ENCODE results near the gene SCAMP2. TPM values are rescaled to one million over a fixed set of nuclear protein-coding genes. Genes with fewer than 3 reads are reported as not detected.
A peak's percentile ranks its signal among the peaks of the same experiment; 100 is the strongest.

The SCAMP2 gene
- total RNA-seq, 1 donor from 2014 or later: 49.9 TPM

- no peak for DNase-seq
These were observed 57.2 kb downstream of the SCAMP2 start for GRCh38 chr15:74815961-74816360.

- DNase-seq: no peak
These were observed 57.8 kb downstream of the SCAMP2 start for GRCh38 chr15:74815121-74815934.

- no peak for DNase-seq
These were observed 60.6 kb downstream of the SCAMP2 start, which contains the start of gene LMAN1L for GRCh38 chr15:74812533-74812932. LMAN1L (plus strand) TSS chr15:74812835; CDS start chr15:74812855, 20 bp downstream.

GRCh38 chr15:74809956-74810355 is 63.2 kb downstream of the SCAMP2 start:
- no peak for DNase-seq

- no peak for DNase-seq
These were observed 63.9 kb downstream of the SCAMP2 start for GRCh38 chr15:74809242-74809641.

- DNase-seq: no peak
These were observed 64.3 kb downstream of the SCAMP2 start for GRCh38 chr15:74808840-74809229.

- no peak for DNase-seq
These were observed 64.9 kb downstream of the SCAMP2 start for GRCh38 chr15:74808078-74808839.

GRCh38 chr15:74807282-74807681 is 65.9 kb downstream of the SCAMP2 start:
- DNase-seq: no peak

GRCh38 chr15:74804935-74805334 is 68.2 kb downstream of the SCAMP2 start:
- no peak for DNase-seq

- DNase-seq: no peak
These were observed 70.2 kb downstream of the SCAMP2 start for GRCh38 chr15:74802862-74803447.

- DNase-seq: no peak
These were observed 70.9 kb downstream of the SCAMP2 start for GRCh38 chr15:74802290-74802689.

- no peak for DNase-seq
These were observed 71.7 kb downstream of the SCAMP2 start for GRCh38 chr15:74801311-74801997.

GRCh38 chr15:74800559-74801094 is 72.5 kb downstream of the SCAMP2 start:
- DNase-seq: no peak

GRCh38 chr15:74799856-74800558 is 73.2 kb downstream of the SCAMP2 start:
- DNase-seq: peak; percentile 62

GRCh38 chr15:74799255-74799855 is 73.8 kb downstream of the SCAMP2 start:
- DNase-seq: no peak

- no peak for DNase-seq
These were observed 74.5 kb downstream of the SCAMP2 start for GRCh38 chr15:74798388-74799254.

- DNase-seq: no peak
These were observed 77.1 kb downstream of the SCAMP2 start for GRCh38 chr15:74795966-74796625.

GRCh38 chr15:74794970-74795349 is 78.2 kb downstream of the SCAMP2 start:
- DNase-seq: no peak

- no peak for DNase-seq
These were observed 78.8 kb downstream of the SCAMP2 start for GRCh38 chr15:74794248-74794969.

All from tongue (tissue), 2 donors.